GM10266 (cell line): Measurements from ENCODE around the gene CCDC102A.

ENCODE experiments used
- DNase-seq: peaks from one replicate; pipeline ENCODE4 v3.0.0; 2012; ENCODE audit errors: extremely low spot score
- TF ChIP-seq, protein P1 (sequence below): IDR thresholded peaks from 2 replicates; pipeline ENCODE4 v1.5.1; 2012; ENCODE audit warnings: mild to moderate bottlenecking, low read depth; ENCODE audit not compliant: control insufficient read depth, insufficient read depth; ENCODE audit errors: missing control alignments

Gene CCDC102A

GRCh38 chr16:57512296-57513001 lies 23.9 kb downstream of the CCDC102A start:
- TF ChIP-seq, protein P1, sequence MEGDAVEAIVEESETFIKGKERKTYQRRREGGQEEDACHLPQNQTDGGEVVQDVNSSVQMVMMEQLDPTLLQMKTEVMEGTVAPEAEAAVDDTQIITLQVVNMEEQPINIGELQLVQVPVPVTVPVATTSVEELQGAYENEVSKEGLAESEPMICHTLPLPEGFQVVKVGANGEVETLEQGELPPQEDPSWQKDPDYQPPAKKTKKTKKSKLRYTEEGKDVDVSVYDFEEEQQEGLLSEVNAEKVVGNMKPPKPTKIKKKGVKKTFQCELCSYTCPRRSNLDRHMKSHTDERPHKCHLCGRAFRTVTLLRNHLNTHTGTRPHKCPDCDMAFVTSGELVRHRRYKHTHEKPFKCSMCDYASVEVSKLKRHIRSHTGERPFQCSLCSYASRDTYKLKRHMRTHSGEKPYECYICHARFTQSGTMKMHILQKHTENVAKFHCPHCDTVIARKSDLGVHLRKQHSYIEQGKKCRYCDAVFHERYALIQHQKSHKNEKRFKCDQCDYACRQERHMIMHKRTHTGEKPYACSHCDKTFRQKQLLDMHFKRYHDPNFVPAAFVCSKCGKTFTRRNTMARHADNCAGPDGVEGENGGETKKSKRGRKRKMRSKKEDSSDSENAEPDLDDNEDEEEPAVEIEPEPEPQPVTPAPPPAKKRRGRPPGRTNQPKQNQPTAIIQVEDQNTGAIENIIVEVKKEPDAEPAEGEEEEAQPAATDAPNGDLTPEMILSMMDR: no peak
- DNase-seq: no peak

- TF ChIP-seq, protein P1: no peak
- DNase-seq: no peak
These were observed 26.1 kb downstream of the CCDC102A start for GRCh38 chr16:57510016-57510871.

GRCh38 chr16:57509231-57509923 lies 27.0 kb downstream of the CCDC102A start:
- no peak for DNase-seq
- TF ChIP-seq, protein P1: no peak

DNA sequence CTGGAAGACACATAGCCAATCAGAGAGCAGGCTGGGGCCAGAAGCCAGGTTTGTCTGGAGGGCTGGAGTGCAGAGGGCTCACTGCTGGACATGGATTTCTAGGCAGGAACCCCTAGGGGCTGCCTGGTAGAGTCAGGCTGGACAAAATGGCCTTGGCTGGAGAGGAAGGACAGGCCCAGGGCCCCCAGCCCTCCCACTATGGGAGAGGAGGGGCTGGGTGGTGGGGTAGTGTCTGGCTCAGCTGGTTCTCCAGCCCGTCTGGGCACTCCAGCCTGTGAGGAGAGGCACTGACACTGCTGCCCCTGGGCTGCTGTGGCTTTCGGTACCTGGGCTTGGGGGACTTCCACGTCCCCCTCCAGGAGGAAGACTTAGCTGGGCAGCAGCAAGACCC lies 28.3 kb downstream of the CCDC102A start:
- TF ChIP-seq, protein P1: no peak
- DNase-seq: no peak

DNA sequence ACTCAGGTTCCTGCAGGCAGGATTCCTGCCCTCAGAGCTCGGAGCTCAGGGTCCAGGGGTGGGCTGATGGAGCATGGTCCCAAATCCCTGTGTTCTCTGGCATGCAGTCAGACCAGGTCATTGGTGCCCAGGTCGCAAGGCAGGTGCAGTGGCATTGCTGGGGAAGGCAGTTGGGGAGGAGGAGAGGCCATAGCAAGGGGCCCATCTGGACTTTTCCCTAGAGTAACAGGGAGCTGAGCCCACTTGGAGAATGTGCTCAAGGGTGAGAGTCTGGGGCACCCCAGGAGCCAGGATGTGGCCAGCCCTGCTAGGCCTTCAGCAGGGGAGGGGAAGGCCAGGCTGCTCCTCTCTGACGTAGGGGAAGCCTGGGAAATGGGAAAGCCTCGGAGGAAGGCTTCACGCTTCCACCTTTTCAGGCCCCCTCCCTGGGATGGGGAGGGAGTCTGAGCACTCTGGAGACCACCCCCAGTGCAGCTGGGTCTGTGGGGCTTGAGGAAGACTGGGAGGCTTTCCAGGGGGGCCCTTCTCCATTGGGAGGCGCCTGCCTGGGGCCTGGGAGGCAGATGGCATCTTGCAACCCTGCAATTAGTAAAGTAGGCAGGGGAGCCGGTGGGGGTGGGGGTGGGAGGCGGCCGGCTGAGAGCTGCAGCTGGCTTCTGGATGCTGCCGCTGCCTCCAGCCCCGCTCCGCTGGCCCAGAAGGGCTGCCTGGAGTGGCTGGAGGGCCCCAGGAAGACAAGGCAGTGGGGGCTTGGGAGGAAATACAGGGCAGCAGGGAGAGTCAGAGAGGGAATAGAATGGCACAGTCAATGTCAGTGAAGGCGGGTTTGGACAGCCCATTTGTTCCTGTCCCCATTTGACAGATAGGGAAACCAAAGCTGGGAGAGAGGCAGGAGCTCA lies 29.0 kb downstream of the CCDC102A start:
- DNase-seq: no peak
- TF ChIP-seq, protein P1: no peak

- TF ChIP-seq, protein P1: no peak
- no peak for DNase-seq
These were observed 31.2 kb downstream of the CCDC102A start for GRCh38 chr16:57505169-57505568.
